Skeletal muscle tissue (tissue), 4 donors: ENCODE data around the gene SRPX. TPM values are rescaled to one million over a fixed set of nuclear protein-coding genes. Genes with fewer than 3 reads are reported as not detected.

Experiments
- H3K27ac ChIP-seq: one replicate; pipeline ENCODE4 v1.7.0; 2013; ENCODE audit warnings: mild to moderate bottlenecking, low read depth, low read length, inconsistent platforms
- H3K27me3 ChIP-seq, 3 donors: one replicate each; pipeline ENCODE4 v1.7.0; 2013; ENCODE audit warnings: low read length in 3 of 3; ENCODE audit not compliant: control insufficient read depth in 3 of 3, insufficient read depth in 3 of 3
- H3K36me3 ChIP-seq, 3 donors: one replicate each; pipeline ENCODE4 v1.7.0; 2013; ENCODE audit warnings: low read length in 3 of 3; ENCODE audit not compliant: control insufficient read depth in 3 of 3, insufficient read depth in 3 of 3
- H3K4me1 ChIP-seq, 3 donors: one replicate each; pipeline ENCODE4 v1.7.0; 2013; ENCODE audit warnings: low read length in 3 of 3, mild to moderate bottlenecking in 3 of 3; ENCODE audit not compliant: control insufficient read depth in 3 of 3, insufficient read depth in 3 of 3
- H3K4me3 ChIP-seq, 3 donors: one replicate each; pipeline ENCODE4 v1.7.0; 2013; ENCODE audit warnings: low read length in 3 of 3
- H3K9ac ChIP-seq, 3 donors: one replicate each; pipeline ENCODE4 v1.7.0; 2013; ENCODE audit warnings: low read length in 3 of 3, mild to moderate bottlenecking in 3 of 3, moderate library complexity in 2 of 3, low read depth in 1 of 3
- H3K9me3 ChIP-seq, 3 donors: one replicate each; pipeline ENCODE4 v1.7.0; 2013; ENCODE audit warnings: low read length in 3 of 3; ENCODE audit not compliant: control insufficient read depth in 3 of 3
- total RNA-seq: library from RNA; depleted of rRNA; stranded (reverse); fragments of >200 nt; gene quantifications from one replicate; pipeline ENCODE4 v1.2.3, GENCODE V29; 2014
- donor health status: Osteomylitis.

SRPX gene
- total RNA-seq, 1 donor from 2014 or later: 39.7 TPM

DNA sequence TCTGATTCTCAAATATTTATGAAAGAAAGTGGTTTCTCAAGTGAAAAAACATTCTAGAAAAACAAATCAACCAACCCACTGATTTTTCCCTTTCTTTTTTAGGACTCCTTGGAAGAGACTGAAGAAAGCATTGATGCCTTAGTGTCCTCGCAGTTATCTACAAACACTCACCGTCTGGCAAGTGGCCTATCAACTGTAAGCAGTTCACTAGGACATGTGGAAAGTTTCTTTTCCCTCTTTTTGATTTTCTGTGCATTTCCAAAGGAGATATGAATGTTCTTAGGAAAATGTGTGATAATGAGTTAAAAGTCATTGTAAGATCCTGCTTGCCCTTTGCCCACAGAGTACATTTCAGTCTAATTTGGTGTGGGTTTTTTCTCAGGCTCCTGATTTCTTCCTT lies 118.4 kb downstream of the SRPX start:
- Histone ChIP-seq H3K36me3 (no peaks in the 10 kb centered on the region), H3K27ac (no peak overlapping the region), H3K4me3 (no peak overlapping the region), H3K4me1 (no peaks in the 10 kb centered on the region), H3K9me3 (no peaks in the 10 kb centered on the region), H3K9ac (no peak overlapping the region), H3K27me3 (no peaks in the 10 kb centered on the region)

DNA sequence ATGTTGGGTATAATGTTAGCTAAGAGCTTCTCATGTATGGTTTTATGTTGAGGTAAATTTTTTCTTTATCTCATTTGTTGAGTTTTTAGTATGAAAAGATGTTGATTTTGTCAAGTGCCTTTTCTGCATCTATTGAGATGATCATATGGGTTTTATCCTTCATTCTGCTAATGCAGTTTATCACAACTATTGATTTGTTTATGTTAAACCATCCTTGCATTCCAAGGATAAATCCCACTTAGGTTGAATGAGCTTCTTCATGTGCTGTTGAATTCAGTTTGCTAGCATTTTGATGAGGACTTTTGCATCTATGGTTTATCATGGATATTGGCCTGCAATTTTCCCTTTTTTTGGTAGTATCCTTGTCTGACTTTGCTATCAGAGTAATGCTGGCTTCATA lies 121.0 kb downstream of the SRPX start:
- Histone ChIP-seq H3K9ac (no peak overlapping the region), H3K27ac (no peak overlapping the region), H3K9me3 (no peaks in the 10 kb centered on the region), H3K4me3 (no peak overlapping the region), H3K4me1 (no peaks in the 10 kb centered on the region), H3K36me3 (no peaks in the 10 kb centered on the region), H3K27me3 (no peaks in the 10 kb centered on the region)

Other genes starting within 250 kb of the SRPX start
- gene SYTL5, start 214.3 kb downstream of the SRPX start, total RNA-seq: not detected
- gene RPGR, start 106.6 kb upstream of the SRPX start, total RNA-seq: 6.3 TPM
- gene OTC, start 131.7 kb upstream of the SRPX start, total RNA-seq: not detected